Stomach smooth muscle (tissue), 2 donors: ENCODE data around the gene TIAL1.
"Not testable (repeated sequence)": the region's sequence is repeated elsewhere in the genome, so short reads cannot be mapped to it uniquely, and the experiment has no call there.

Source experiments
- H3K27ac ChIP-seq: one replicate; pipeline ENCODE4 v1.7.0; 2013; ENCODE audit warnings: mild to moderate bottlenecking, low read length, inconsistent platforms
- H3K27me3 ChIP-seq, 2 donors: one replicate each; pipeline ENCODE4 v1.7.0; 2013; ENCODE audit warnings: low read length in 2 of 2; ENCODE audit not compliant: insufficient read depth in 2 of 2, control insufficient read depth in 1 of 2
- H3K36me3 ChIP-seq, 2 donors: one replicate each; pipeline ENCODE4 v1.7.0; 2013; ENCODE audit warnings: low read length in 2 of 2; ENCODE audit not compliant: control insufficient read depth in 2 of 2, insufficient read depth in 2 of 2
- H3K4me1 ChIP-seq: one replicate; pipeline ENCODE4 v1.7.0; 2013; ENCODE audit warnings: low read length; ENCODE audit not compliant: control insufficient read depth, insufficient read depth
- H3K4me3 ChIP-seq, 2 donors: one replicate each; pipeline ENCODE4 v1.7.0; 2013; ENCODE audit warnings: low read length in 2 of 2
- H3K9ac ChIP-seq, 2 donors: one replicate each; pipeline ENCODE4 v1.7.0; 2013; ENCODE audit warnings: low read length in 2 of 2, mild to moderate bottlenecking in 1 of 2
- H3K9me3 ChIP-seq, 2 donors: one replicate each; pipeline ENCODE4 v1.7.0; 2013; ENCODE audit warnings: low read length in 2 of 2; ENCODE audit not compliant: control insufficient read depth in 2 of 2
- donor health status: healthy.
- donor health status: Pancreatic carcinoma.

Gene TIAL1

DNA sequence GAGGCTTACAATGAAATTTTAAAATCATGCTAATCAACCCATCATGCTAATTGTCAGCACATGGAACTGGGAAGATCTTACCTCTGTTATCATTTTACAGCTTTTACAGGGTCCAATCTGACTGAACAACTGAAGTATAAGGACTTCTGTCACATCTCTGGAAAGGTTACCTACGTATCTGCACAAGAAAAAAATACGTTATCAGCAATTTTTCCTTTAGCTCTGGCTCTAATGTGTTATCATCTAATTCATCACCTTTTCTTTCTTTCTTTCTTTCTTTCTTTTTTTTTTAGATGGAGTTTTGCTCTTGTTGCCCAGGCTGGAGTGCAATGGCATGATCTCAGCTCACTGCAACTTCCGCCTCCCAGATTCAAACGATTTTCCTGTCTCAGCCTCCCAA, 8.7 kb downstream of the TIAL1 start:
- Histone ChIP-seq H3K9me3 (no peaks in the 10 kb centered on the region), H3K27ac (no peak overlapping the region), H3K9ac (no peak overlapping the region), H3K27me3 (no peaks in the 10 kb centered on the region), H3K4me1 (no peaks in the 10 kb centered on the region), H3K36me3 (peaks cover 10 to 24% of the 10 kb centered on the region in 2 donors), H3K4me3 (no peak overlapping the region)

DNA sequence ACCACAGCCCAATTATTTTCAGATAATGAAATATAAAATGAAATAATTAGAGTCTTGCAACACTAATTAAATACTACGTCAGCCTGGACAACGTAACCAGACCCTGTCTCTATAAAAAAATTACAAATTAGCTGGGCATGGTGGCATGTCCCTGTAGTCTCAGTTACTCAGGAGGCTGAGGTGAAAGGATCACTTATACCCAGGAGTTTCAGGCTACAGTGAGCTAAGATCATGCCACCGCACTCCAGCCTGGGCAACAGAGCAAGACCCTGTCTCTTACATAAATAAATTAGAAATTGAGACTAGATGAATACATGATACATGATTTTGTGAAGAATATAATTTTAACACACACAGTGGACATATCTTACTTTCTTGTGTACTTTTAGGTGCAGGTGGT, 18.4 kb downstream of the TIAL1 start:
- Histone ChIP-seq H3K27me3 (no peaks in the 10 kb centered on the region), H3K9ac (no peak overlapping the region), H3K36me3 (peaks cover 16 to 40% of the 10 kb centered on the region in 2 donors), H3K4me1 (no peaks in the 10 kb centered on the region), H3K27ac (no peak overlapping the region), H3K4me3 (no peak overlapping the region), H3K9me3 (no peaks in the 10 kb centered on the region)

DNA sequence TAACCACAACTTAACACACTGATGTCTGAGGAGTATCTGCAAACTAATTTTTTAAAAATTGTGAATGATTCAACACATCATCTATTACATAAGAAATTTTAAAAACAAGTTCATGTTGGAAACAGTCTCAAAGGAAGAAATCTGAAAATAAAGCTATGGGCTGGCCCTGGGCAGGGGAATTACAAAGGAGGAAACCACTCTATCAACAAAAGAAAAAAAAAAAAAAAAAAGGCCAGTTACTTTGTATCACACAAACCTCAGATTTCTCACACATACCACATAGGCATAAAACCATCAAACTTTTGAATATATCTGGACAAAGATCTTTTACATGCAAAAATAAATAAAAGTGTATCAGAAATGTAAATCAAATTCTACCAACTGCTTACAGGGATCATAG, 20.8 kb downstream of the TIAL1 start:
- no peaks in the 10 kb centered on the region for H3K9me3 ChIP-seq
- H3K36me3 ChIP-seq: peaks cover 20 to 37% of the 10 kb centered on the region in 2 donors
- no peak overlapping the region for H3K27ac ChIP-seq
- no peak overlapping the region for H3K9ac ChIP-seq
- no peaks in the 10 kb centered on the region for H3K4me1 ChIP-seq
- no peak overlapping the region for H3K4me3 ChIP-seq
- no peaks in the 10 kb centered on the region for H3K27me3 ChIP-seq

DNA sequence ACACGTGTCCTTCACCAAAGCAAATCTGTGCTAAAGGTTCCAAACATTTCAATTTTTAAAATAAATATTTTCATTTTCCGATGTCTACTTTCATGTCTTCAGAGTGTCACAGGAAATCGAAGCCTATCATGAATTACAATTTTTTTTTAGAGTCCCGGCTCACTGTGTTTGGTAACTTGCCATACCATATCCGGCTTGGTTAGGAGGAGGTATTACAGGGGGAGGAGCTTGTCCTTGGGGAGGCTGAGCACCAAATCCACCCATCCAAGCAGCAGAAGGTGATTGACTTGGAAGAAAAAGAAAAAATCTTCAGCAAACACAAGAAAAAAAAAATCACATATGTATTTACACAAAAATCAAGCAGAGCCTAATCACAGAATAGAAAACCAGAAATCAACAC, 21.3 kb downstream of the TIAL1 start:
- Histone ChIP-seq H3K4me1 (no peaks in the 10 kb centered on the region), H3K9ac (no peak overlapping the region), H3K27ac (no peak overlapping the region), H3K9me3 (no peaks in the 10 kb centered on the region), H3K4me3 (no peak overlapping the region), H3K27me3 (no peaks in the 10 kb centered on the region), H3K36me3 (peaks cover 20 to 37% of the 10 kb centered on the region in 2 donors)

DNA sequence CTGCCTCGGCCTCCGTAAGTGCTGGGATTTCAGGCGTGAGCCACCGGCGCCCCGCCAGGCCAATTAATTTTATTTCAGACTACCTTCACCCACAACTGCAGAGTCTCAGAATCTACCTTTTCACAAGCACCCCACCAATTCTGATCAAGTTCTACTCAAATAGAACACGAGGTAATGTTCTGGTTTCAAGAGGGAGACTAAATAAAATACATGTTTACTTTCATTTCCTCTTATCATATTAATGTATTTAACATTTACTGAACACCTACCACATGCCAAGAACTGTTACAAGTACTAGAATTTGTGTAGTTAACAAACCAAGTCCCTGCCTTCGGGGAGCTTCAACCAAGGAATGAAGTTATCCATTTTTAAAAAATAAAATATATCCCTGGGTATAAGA, 28.8 kb downstream of the TIAL1 start:
- H3K27ac ChIP-seq: no peak overlapping the region
- H3K36me3 ChIP-seq: peaks cover 0 to 4% of the 10 kb centered on the region in 2 donors
- H3K4me1 ChIP-seq: peaks cover 2% of the 10 kb centered on the region
- no peak overlapping the region for H3K4me3 ChIP-seq
- no peaks in the 10 kb centered on the region for H3K9me3 ChIP-seq
- H3K9ac ChIP-seq: no peak overlapping the region
- H3K27me3 ChIP-seq: no peaks in the 10 kb centered on the region

DNA sequence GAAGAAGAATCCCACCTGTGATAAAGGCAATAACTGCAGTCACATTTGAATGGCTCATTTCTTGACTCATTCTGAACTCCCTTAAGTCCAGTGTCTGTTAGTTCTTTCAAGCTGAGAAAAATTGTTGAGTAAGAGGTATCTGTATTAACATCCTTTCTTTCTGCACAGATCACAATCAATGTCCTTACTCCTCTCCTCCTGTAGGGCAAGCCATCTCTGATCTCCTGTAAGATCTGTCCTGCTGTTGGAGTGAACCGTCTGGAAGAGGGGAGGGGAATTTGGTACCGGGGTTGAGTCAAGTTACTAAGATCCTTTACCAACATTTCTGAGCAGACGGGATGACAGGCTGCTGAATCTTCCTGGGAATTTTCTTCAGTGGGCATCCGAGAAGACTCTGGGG, 34.7 kb downstream of the TIAL1 start:
- no peaks in the 10 kb centered on the region for H3K9me3 ChIP-seq
- H3K27ac ChIP-seq: no peak overlapping the region
- no peak overlapping the region for H3K4me3 ChIP-seq
- no peaks in the 10 kb centered on the region for H3K4me1 ChIP-seq
- H3K27me3 ChIP-seq: no peaks in the 10 kb centered on the region
- H3K9ac ChIP-seq: no peak overlapping the region
- no peaks in the 10 kb centered on the region for H3K36me3 ChIP-seq

DNA sequence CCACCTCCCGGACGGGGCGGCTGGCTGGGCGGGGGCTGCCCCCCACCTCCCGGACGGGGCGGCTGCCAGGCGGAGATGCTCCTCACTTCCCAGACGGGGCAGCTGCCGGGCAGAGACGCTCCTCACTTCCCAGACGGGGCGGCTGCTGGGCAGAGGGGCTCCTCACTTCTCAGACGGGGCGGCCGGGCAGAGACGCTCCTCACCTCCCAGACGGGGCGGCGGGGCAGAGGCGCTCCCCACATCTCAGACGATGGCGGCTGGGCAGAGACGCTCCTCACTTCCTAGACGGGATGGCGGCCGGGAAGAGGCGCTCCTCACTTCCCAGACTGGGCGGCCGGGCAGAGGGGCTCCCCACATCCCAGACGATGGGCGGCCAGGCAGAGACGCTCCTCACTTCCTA, 37.3 kb downstream of the TIAL1 start:
- H3K4me1 ChIP-seq, H3K4me3 ChIP-seq, H3K27me3 ChIP-seq, H3K27ac ChIP-seq, H3K9ac ChIP-seq, H3K9me3 ChIP-seq, H3K36me3 ChIP-seq: not testable (repeated sequence)

DNA sequence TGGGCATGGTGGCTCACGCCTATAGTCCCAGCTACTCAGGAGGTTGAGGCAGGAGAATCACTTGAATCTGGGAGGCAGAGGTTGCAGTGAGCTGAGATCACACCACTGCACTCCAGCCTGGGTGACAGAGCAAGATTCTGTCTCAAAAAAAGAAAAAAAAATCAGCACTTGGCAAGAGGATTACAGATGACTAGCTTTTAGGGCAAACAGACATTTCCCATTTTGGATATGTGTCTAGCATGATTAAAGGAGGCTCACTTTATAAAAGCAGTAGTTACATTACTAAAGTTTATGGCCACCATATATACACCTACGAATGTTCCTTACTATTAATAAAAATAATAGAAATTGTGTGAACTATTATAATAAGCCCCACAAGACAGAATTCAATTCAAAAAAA, 40.7 kb downstream of the TIAL1 start:
- H3K36me3 ChIP-seq, H3K9me3 ChIP-seq, H3K9ac ChIP-seq, H3K27ac ChIP-seq, H3K27me3 ChIP-seq, H3K4me3 ChIP-seq, H3K4me1 ChIP-seq: not testable (repeated sequence)

DNA sequence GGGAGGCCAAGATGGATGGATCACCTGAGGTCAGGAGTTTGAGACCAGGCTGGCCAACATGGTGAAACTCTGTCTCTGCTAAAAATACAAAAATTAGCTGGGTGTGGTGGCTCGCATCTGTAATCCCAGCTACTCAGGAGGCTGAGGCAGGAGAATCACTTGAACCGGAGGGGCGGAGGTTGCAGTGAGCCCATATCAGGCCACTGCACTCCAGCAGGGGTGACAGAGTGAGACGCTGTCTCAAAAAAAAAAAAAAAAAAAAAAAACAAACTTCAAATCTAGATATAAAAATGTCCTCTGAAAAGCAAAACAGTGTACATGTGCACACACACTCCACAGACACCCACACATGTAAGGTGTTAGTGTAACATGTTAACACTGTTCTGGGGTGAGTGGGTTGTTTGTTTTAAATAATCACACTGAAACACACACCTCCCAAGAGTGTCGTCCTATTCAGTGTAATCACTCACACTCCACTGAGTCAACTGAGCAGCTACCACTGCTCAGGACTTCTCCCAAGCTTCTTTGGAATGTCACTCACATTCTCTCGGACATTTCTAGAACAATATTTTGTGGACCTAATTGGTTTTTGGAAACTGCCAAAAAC, 41.5 kb downstream of the TIAL1 start:
- H3K9ac ChIP-seq: no peak overlapping the region
- H3K9me3 ChIP-seq: no peaks in the 10 kb centered on the region
- no peaks in the 10 kb centered on the region for H3K27me3 ChIP-seq
- H3K36me3 ChIP-seq: no peaks in the 10 kb centered on the region
- no peak overlapping the region for H3K4me3 ChIP-seq
- no peak overlapping the region for H3K27ac ChIP-seq
- no peaks in the 10 kb centered on the region for H3K4me1 ChIP-seq

DNA sequence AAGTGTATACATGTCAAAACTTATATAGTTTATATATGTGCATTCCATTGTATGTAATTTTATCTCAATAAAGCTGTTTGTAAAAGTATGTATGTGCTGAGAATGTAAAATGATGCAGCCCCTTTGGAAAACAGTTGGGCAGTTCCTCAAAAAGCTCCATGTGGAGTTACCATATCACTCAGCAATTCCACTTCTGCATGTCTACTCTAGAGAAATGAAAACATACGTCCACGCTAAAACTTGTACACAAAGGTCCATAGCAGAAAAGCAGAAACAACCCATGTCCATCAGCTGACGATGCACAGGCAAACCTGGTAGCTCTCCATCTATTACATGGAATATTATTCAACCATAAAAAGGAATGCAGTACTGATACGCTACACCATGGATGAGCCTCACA, 45.9 kb downstream of the TIAL1 start:
- H3K27me3 ChIP-seq: no peaks in the 10 kb centered on the region
- H3K36me3 ChIP-seq: no peaks in the 10 kb centered on the region
- no peak overlapping the region for H3K9ac ChIP-seq
- no peak overlapping the region for H3K4me3 ChIP-seq
- H3K27ac ChIP-seq: no peak overlapping the region
- H3K4me1 ChIP-seq: no peaks in the 10 kb centered on the region
- no peaks in the 10 kb centered on the region for H3K9me3 ChIP-seq

DNA sequence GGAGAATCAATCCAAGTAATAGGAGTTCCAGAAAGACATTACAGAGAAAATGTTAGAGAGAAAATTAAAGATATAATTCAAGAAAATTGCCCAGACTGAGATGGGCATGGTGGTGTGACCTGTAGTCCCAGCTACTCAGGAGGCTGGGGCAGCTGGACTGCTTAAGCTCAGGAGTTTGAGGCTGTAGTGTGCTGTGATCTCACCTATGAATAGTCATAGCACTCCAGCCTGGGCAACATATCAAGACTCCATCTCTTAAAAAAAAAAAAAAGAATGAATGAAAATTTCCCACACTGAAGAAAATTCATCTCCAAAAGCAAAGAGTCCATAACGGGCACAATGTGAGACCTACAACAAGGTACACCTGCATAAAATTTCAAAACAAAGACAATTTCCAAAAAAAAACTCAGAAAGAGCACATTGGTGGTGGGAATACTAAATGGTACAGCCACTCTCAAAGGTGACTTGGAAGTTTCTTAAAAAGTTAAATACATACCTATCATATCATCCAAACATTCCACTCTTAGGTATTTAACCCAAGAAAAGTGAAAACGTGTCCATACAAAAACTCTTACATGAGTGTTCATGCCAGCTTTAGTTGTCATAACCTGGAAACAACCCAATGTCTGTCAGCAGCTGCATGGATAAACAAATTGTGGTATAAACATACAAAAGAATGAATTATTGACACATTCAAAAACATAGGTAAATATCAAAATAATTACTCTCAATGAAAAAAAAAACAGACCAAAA, 47.3 kb downstream of the TIAL1 start:
- H3K36me3 ChIP-seq: no peaks in the 10 kb centered on the region
- peaks cover under 1% of the 10 kb centered on the region for H3K4me1 ChIP-seq
- H3K4me3 ChIP-seq: no peak overlapping the region
- no peak overlapping the region for H3K9ac ChIP-seq
- no peak overlapping the region for H3K27ac ChIP-seq
- no peaks in the 10 kb centered on the region for H3K9me3 ChIP-seq
- no peaks in the 10 kb centered on the region for H3K27me3 ChIP-seq
